Adipose tissue (tissue), 3 donors: ENCODE data around the gene CYSLTR2. TPM values are rescaled to one million over a fixed set of nuclear protein-coding genes. Genes with fewer than 3 reads are reported as not detected.
"Not testable (repeated sequence)": the region's sequence is repeated elsewhere in the genome, so short reads cannot be mapped to it uniquely, and the experiment has no call there.

ENCODE experiments used
- H3K27ac ChIP-seq: one replicate; pipeline ENCODE4 v1.5.1; 2013; ENCODE audit warnings: low read depth, low read length
- WGBS, 3 donors: extraction: QIAGEN DNeasy Blood & Tissue Kit; methylation state at CpG; one replicate each; pipeline ENCODE4 v1.1.7; 2013; 5-methylcytosine and 5-hydroxymethylcytosine counted together
- polyA plus RNA-seq, 3 donors: library from polyadenylated mRNA; stranded (reverse); fragments of 200-250 nt; gene quantifications; one replicate each; pipeline ENCODE4 v1.2.3, GENCODE V29; 2013
- donor health status: healthy with polysubstance abuse.
- donor health status: Bipolar disorder and iron deficiency.
- donor health status: healthy.

The CYSLTR2 gene
- polyA plus RNA-seq, 3 donors = 0.07 to 2.0 (median 0.55) TPM

DNA sequence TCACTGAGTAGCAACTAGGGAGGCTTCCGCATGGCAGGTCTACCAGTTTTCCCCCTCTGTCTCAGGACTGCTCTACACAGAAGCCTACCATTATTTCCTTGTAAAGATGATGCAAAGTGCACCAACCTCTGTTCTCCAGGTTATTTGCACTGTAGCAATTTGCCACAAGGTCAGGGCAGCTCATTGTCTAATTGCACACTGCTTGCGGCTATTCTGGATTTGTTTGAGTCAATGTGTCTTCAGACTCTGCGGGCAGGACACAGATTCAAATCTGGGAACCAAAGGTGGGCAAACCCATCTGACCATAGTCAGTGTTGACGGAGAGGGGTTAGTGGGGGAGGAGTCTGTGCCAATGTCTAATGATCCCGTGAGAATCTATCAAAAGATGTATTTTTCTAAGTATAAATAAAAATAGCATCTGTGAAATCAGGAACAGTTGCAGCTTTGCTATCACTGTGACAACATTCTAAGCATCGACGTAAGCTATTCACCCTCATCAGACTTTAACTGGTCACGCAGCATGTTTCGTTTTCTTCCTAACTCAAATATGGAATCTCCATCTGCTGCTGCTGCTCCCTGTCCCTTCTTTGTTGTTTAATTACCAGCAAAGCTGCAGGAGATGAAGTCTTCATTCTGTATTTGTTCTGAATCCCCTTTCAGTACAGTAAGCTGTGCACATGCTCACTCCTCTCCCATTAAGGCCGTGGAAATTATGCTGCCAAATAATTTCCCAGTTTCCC is 26.4 kb downstream of the CYSLTR2 start:
- 87 to 92% (median 92%) methylated on average over 10 of the region's 10 CpGs for WGBS, 3 donors

DNA sequence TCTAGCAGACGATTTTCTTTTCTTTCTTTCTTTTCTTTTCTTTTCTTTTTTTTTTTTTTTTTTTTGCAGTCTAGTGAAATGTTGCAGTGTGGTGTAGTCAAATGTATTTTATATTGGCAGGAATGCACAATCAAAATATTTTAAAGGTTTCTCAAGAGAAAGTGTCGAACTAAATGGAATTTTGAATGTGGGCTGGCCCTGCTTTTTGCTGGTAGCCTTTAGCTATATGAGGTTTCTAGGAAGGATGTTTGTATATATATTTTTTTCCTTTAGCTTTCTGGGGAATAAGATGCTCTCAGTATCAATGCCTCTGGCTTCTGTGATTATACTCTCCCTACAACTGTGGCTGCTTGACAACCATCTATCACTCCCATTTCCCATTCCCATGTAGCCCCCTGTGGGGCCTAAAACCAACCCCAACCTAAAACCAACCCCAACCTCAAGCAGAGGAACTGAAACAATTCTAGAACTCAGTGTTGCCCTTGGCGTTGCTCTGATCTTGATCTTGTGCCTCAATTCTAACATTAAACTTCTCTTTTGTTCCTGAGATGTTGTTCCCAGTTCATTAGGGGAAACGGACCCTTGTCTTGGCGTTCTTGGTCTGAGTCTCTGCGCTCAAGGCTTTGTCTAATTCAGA is 27.1 kb downstream of the CYSLTR2 start:
- 82 to 87% (median 84%) methylated on average over 6 of the region's 6 CpGs for WGBS, 3 donors

More for the DNA sequence above, 26.4 kb downstream of the CYSLTR2 start:
- H3K27ac ChIP-seq = no peak overlapping the region

DNA sequence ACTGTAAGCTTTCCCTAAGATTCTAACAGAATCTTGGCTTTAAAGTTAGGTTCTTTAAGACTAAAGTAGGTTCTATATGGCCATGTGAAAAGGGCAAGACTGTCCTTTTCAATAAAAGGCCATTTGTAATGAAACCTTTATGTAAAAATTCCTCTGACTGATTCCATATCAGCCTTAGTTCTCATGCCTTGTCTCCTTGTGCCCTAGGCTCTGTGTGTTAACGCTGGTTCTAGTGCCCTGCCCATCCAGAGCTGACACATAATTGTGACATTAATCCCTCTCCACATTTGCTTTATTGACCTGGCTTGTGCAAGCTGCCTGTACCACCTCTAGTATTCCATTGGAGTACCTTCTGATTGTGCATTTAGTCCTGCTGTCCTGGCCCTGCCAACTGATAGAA is 28.2 kb downstream of the CYSLTR2 start:
- 53 to 90% (median 83%) methylated on average over 1 of the region's 1 CpG for WGBS, 3 donors

More for the DNA sequence above, 27.1 kb downstream of the CYSLTR2 start:
- no peak overlapping the region for H3K27ac ChIP-seq

DNA sequence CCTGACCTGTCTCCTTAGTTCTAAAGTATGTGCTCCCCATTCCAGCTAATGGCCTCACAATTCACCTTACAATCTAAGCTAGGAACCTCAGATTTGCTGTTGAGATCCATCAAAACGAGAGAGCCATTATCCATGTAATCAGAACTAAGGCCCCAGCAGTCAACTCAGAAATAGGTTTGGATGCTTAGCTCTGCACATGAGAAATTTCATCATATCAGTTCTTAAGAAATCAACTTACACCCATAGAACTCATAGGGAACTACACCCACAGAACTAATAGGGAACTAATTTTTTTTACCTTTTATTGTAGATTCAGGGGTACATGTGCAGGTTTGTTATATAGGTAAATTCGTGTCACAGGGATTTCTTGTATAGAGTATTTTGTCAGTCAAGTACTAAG is 28.7 kb downstream of the CYSLTR2 start:
- 66 to 79% (median 72%) methylated on average over 2 of the region's 2 CpGs for WGBS, 3 donors
- no peak overlapping the region for H3K27ac ChIP-seq

More for the DNA sequence above, 28.2 kb downstream of the CYSLTR2 start:
- H3K27ac ChIP-seq = no peak overlapping the region

DNA sequence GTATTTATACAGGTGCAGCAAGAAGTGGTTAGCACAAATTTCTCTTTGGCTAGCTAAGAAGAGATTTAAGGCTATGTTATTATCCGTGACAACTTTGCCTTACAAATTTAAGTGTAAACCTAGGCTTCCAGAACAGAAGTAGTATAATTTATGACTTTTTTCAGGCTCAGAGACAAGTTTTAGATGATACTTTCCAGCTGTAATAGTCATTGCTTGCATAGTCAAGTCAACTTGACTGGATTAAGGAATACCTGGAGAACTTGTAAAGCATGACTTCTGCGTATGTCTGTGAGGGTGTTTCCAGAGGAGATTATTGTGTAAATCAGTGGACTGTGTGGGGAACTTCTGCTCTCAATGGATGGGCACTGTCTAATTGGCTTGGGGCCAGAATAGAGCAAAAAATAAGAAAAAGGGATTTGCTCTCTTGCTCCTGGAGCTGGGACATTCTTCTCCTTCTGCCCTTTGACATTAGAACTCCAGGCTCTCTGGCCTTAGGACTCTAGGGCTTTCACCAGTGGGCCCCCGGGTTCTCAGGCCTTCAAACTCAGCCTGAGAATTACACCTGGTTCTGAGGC is 33.0 kb downstream of the CYSLTR2 start:
- WGBS, 3 donors = 70 to 93% (median 75%) methylated on average over 3 of the region's 3 CpGs
- no peak overlapping the region for H3K27ac ChIP-seq

DNA sequence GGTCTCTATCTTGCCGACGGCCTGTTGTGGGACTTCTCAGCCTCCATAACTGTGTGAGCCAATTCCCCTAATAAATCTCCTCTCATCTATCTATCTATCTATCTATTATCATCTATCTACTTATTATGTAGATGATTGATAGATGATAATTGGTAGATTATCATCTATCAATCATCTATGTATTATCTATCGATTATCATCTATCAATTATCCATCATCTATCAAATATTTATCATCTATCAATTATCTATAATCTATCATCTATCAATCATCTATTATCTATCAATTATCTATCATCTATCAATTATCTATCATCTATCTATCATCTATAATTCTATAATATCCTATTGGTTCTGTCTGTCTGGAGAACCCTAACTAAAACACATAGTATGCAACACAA is 33.5 kb downstream of the CYSLTR2 start:
- WGBS, 3 donors = 91 to 97% (median 95%) methylated on average over 3 of the region's 3 CpGs
- no peak overlapping the region for H3K27ac ChIP-seq

DNA sequence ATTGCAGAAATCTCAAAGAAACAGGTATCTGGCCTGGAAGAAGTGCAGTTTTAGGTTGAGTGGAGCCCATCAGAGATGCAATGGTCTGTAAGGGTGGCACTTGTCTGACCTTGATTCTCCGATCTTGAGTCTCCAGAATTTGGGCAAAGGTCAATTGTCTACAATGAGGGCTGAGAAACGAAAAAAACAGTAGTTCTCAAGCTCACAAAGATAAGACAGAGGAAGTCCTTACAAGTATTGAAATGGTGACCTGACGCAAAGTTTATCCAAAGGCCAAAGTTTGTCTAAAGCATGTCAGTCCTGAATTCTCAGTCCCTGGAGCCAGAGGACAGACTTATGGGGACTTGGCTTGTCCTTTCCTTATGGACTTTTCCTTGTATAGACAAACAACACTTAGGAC is 40.3 kb downstream of the CYSLTR2 start:
- WGBS, 3 donors = 47 to 76% (median 74%) methylated on average over 3 of the region's 3 CpGs
- no peak overlapping the region for H3K27ac ChIP-seq

DNA sequence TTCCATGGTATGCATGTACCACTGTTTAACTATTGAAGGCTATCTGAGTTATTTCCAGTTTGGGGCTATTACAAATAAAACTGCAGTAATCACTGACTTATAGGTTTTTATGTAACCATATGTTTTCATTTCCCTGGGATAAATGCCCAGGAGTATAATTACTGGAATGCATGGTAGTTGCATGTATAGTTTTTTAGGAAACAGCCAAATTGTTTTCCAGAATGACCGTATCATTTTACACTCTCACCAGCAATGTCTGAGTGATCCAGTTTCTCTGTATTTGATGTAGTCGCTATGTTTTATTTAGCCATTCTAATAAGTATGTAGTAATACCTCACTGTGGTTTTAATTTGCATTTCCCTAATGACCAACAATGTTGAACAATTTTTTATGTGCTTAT is 42.0 kb downstream of the CYSLTR2 start:
- H3K27ac ChIP-seq = no peak overlapping the region
- 50 to 93% (median 92%) methylated on average over 2 of the region's 2 CpGs for WGBS, 3 donors

DNA sequence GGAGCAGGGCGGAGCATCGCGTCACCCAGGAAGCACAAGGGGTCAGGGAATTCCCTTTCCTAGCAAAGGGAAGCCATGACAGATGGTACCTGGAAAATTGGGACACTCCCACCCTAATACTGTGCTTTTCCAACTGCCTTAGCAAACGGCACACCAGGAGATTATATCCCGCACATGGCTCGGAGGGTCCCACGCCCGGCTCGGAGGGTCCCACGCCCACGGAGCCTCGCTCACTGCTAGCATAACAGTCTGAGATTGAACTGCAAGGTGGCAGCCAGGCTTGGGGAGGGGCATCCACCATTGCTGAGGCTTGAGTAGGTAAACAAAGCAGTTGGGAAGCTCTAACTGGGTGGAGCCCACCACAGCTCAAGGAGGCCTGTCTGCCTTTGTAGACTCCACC is 42.9 kb downstream of the CYSLTR2 start:
- H3K27ac ChIP-seq = not testable (repeated sequence)
- WGBS, 3 donors = 91 to 95% (median 94%) methylated on average over 12 of the region's 12 CpGs

DNA sequence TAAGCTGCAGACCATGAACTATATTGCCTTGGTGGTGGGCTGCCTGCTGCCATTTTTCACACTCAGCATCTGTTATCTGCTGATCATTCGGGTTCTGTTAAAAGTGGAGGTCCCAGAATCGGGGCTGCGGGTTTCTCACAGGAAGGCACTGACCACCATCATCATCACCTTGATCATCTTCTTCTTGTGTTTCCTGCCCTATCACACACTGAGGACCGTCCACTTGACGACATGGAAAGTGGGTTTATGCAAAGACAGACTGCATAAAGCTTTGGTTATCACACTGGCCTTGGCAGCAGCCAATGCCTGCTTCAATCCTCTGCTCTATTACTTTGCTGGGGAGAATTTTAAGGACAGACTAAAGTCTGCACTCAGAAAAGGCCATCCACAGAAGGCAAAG is 53.7 kb downstream of the CYSLTR2 start:
- no peak overlapping the region for H3K27ac ChIP-seq
- 85 to 95% (median 94%) methylated on average over 5 of the region's 5 CpGs for WGBS, 3 donors

DNA sequence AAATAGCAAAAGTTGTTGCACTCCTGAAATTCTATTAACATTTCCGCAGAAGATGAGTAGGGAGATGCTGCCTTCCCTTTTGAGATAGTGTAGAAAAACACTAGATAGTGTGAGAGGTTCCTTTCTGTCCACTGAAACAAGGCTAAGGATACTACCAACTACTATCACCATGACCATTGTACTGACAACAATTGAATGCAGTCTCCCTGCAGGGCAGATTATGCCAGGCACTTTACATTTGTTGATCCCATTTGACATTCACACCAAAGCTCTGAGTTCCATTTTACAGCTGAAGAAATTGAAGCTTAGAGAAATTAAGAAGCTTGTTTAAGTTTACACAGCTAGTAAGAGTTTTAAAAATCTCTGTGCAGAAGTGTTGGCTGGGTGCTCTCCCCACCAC is 55.0 kb downstream of the CYSLTR2 start:
- 85 to 100% (median 98%) methylated on average over 1 of the region's 1 CpG for WGBS, 3 donors
- H3K27ac ChIP-seq = no peak overlapping the region

DNA sequence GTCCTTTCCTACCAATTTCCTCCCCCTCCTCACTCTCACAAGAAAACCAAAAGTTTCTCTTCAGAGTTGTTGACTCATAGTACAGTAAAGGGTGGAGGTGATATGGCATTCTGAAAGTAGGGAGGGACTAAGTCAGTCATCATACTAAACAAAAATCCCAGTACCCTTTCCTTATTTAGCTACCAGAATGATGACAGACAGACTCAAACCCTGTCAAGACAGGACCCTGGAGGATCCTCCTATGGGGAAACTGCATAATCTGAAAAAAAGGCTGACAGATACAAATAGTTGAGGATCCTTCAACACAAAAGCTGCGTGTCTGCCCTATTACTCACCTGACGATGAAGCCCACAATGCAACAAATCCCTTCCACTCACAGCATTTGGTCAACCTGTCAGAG is 55.5 kb downstream of the CYSLTR2 start:
- WGBS, 3 donors = 82 to 95% (median 87%) methylated on average over 2 of the region's 2 CpGs
- no peak overlapping the region for H3K27ac ChIP-seq

DNA sequence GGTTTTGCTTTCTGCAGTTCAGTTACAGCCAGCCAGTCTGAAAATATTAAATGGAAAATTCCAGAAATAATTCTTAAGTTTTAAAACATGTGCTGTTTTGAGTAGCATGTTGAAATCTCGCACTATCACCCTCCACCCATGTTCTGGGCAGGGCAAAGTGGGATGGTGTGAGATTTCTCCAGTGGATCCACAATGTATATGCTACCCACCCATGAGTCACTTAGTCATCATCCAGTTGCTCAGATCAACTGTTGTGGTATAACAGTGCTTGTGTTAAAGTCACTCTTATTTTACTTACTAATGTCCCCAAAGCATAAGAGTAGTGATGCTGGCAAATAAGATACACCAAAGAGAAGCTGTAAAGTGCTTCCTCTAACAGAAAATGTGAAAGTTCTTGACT is 56.4 kb downstream of the CYSLTR2 start:
- WGBS, 3 donors = 89 to 94% (median 94%) methylated on average over 1 of the region's 1 CpG

DNA sequence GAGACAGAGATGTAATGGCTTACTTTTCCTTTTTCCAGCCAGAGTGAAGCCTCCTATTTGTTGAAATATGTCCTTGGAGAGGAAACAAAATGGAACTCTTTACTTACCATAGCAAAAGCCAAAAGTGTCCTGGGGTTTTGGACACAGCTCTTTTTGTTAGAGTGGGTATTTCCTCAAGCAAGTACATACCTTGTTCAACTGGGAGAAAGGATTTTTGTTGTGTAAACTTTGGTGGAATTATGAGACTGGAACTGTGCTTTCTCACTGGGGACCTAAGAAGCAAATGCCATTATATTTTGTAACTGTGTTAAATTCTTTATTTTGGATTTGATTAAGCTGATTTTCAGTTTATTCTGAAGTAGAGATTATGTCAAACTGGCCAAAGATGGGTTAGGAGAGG is 58.4 kb downstream of the CYSLTR2 start:
- H3K27ac ChIP-seq = no peak overlapping the region

More for the DNA sequence above, 56.4 kb downstream of the CYSLTR2 start:
- H3K27ac ChIP-seq = no peak overlapping the region

DNA sequence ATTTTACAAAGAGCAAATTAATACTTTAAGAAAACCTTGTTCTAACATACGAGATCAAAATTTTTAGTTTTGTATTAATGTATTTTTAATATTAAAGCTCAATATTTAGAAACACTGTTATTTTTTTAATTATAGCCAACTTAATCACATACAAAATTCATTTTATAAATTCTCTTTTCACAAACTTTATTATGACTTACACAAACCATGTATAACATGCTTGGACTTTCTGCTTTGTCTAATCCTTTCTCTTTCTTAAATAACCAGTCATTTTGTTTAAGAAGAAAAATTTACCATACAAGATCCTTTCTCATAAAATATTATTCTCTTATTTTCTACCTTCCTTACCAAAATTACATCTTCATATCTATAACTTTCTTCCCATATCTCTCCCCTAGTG is 62.2 kb downstream of the CYSLTR2 start:
- H3K27ac ChIP-seq = no peak overlapping the region
- 82 to 93% (median 92%) methylated on average over 1 of the region's 1 CpG for WGBS, 3 donors

DNA sequence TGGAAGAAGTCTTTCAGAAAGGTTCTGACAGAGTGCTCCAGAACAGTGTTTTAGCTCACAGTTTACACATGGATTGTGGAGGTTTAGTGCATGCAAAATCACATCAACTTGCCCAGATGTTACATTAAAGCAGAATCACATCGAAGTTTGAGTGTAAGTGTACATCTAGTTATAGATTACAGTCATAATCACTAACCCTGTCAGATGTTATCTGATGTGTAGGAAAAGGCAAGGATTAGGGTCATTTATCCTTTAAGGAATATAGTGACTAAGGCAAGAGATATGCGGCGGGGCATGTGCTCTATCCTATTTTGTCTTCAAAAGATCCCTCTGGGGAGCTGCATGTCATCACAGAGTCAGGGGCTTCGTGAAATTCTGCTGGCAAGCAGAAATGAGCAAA is 66.9 kb downstream of the CYSLTR2 start:
- WGBS, 3 donors = 49 to 65% (median 59%) methylated on average over 4 of the region's 4 CpGs
- H3K27ac ChIP-seq = no peak overlapping the region

DNA sequence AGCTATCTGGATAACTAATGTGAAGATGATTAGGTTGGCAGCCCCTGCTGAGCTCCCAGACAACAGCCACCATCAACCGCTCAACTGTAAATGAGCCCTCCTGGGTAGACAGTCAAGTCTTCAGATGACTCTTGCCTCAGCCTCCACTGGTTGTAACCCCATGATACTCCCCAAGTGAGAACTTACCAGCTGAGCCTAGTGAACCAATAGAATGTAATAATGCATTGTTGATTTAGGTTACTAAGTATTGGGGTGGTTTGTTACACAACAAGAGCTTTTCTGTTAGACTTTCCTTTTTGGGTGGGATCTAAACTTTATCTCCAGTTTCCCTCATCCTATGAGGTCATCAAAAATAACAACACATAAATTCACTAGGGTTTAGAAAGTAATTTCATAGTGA is 69.4 kb downstream of the CYSLTR2 start:
- no peak overlapping the region for H3K27ac ChIP-seq
- WGBS, 3 donors = 95 to 100% (median 100%) methylated on average over 1 of the region's 1 CpG

DNA sequence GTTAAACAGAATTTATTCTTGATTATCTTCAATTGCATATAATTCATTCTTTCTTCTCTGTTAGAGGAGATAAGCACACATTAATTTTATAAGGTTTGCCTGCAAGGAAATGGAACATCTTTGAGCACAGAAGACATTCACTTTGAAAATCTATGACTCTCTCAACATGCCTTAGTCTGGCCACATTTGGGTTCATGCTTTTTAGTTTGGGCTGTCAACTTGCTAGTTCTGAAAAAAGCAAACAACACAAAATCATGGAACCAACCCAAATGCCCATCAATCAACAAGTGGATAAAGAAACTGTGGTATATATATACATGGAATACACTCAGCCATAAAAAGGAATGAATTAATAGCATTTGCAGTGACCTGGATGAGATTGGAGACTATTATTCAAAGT is 71.5 kb downstream of the CYSLTR2 start:
- no peak overlapping the region for H3K27ac ChIP-seq

DNA sequence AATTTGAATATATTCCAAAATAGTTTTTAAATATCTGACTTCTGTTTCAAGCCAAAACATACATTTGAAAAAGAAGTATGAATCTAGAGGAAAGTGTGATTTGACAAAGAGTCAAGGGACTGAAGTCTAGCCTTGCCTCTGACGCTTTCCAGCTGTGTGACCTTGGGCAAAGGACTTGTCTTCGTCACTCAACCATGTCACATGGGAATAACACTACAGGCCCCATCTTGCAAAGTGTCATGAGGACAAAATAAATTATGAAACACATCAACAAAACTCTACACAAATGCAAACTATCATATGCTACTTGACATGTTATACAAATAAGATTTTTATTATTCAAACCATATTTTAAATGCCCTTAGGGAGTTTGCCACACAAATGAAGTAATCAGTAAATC is 73.0 kb downstream of the CYSLTR2 start:
- WGBS, 3 donors = 43 to 61% (median 59%) methylated on average over 2 of the region's 2 CpGs

More for the DNA sequence above, 73.0 kb downstream of the CYSLTR2 start:
- H3K27ac ChIP-seq = no peak overlapping the region
